Stomach smooth muscle (tissue), 2 donors: ENCODE measurements around the gene KCNA1.

Experiments used
- H3K27ac ChIP-seq: one replicate; pipeline ENCODE4 v1.7.0; 2013; ENCODE audit warnings: mild to moderate bottlenecking, low read length, inconsistent platforms
- H3K27me3 ChIP-seq, 2 donors: one replicate each; pipeline ENCODE4 v1.7.0; 2013; ENCODE audit warnings: low read length in 2 of 2; ENCODE audit not compliant: insufficient read depth in 2 of 2, control insufficient read depth in 1 of 2
- H3K36me3 ChIP-seq, 2 donors: one replicate each; pipeline ENCODE4 v1.7.0; 2013; ENCODE audit warnings: low read length in 2 of 2; ENCODE audit not compliant: control insufficient read depth in 2 of 2, insufficient read depth in 2 of 2
- H3K4me1 ChIP-seq: one replicate; pipeline ENCODE4 v1.7.0; 2013; ENCODE audit warnings: low read length; ENCODE audit not compliant: control insufficient read depth, insufficient read depth
- H3K4me3 ChIP-seq, 2 donors: one replicate each; pipeline ENCODE4 v1.7.0; 2013; ENCODE audit warnings: low read length in 2 of 2
- H3K9ac ChIP-seq, 2 donors: one replicate each; pipeline ENCODE4 v1.7.0; 2013; ENCODE audit warnings: low read length in 2 of 2, mild to moderate bottlenecking in 1 of 2
- H3K9me3 ChIP-seq, 2 donors: one replicate each; pipeline ENCODE4 v1.7.0; 2013; ENCODE audit warnings: low read length in 2 of 2; ENCODE audit not compliant: control insufficient read depth in 2 of 2
- donor health status: healthy.
- donor health status: Pancreatic carcinoma.

The KCNA1 gene

GRCh38 chr12:4909734-4910501 lies at the start of gene KCNA1:
KCNA1 (plus strand) TSS chr12:4909905; CDS start chr12:4911379, 1,474 bp downstream.
- peaks cover 17% of the 10 kb centered on the region for H3K4me1 ChIP-seq
- no peaks in the 10 kb centered on the region for H3K9me3 ChIP-seq
- H3K36me3 ChIP-seq = no peaks in the 10 kb centered on the region
- peak within 1 kb of the TSS; percentile 85 to 92 for H3K4me3 ChIP-seq
- peaks cover 12 to 16% of the 10 kb centered on the region in 2 donors for H3K27me3 ChIP-seq
- peak within 1 kb of the TSS; percentile 60 for H3K27ac ChIP-seq
- H3K9ac ChIP-seq = peak within 1 kb of the TSS; percentile 69 to 75

- H3K27me3 ChIP-seq = no peaks in the 10 kb centered on the region
- peak overlapping the region; percentile 18 for H3K27ac ChIP-seq
- H3K4me3 ChIP-seq = no peak overlapping the region
- no peaks in the 10 kb centered on the region for H3K9me3 ChIP-seq
- H3K36me3 ChIP-seq = no peaks in the 10 kb centered on the region
- peaks cover 55% of the 10 kb centered on the region for H3K4me1 ChIP-seq
- no peak overlapping the region for H3K9ac ChIP-seq
Observed at GRCh38 chr12:4860741-4861140, 49.0 kb upstream of the KCNA1 start.

GRCh38 chr12:4862809-4863208 lies 46.9 kb upstream of the KCNA1 start:
- H3K27ac ChIP-seq = no peak overlapping the region
- H3K9me3 ChIP-seq = no peaks in the 10 kb centered on the region
- H3K27me3 ChIP-seq = no peaks in the 10 kb centered on the region
- no peak overlapping the region for H3K4me3 ChIP-seq
- no peak overlapping the region for H3K9ac ChIP-seq
- no peaks in the 10 kb centered on the region for H3K36me3 ChIP-seq
- peaks cover 49% of the 10 kb centered on the region for H3K4me1 ChIP-seq

- peaks cover 36% of the 10 kb centered on the region for H3K4me1 ChIP-seq
- H3K27ac ChIP-seq = no peak overlapping the region
- H3K9me3 ChIP-seq = no peaks in the 10 kb centered on the region
- H3K4me3 ChIP-seq = no peak overlapping the region
- no peak overlapping the region for H3K9ac ChIP-seq
- no peaks in the 10 kb centered on the region for H3K36me3 ChIP-seq
- no peaks in the 10 kb centered on the region for H3K27me3 ChIP-seq
Observed at GRCh38 chr12:4864575-4864974, 45.1 kb upstream of the KCNA1 start.

- Histone ChIP-seq H3K9me3 (no peaks in the 10 kb centered on the region), H3K27ac (no peak overlapping the region), H3K4me1 (peaks cover 30% of the 10 kb centered on the region), H3K36me3 (no peaks in the 10 kb centered on the region), H3K4me3 (no peak overlapping the region), H3K9ac (no peak overlapping the region), H3K27me3 (no peaks in the 10 kb centered on the region)
Observed at GRCh38 chr12:4865246-4865645, 44.5 kb upstream of the KCNA1 start.

- Histone ChIP-seq H3K9ac (no peak overlapping the region), H3K4me3 (peak overlapping the region in 1 of 2 donors; percentile 44), H3K27me3 (no peaks in the 10 kb centered on the region), H3K4me1 (peaks cover 20% of the 10 kb centered on the region), H3K36me3 (no peaks in the 10 kb centered on the region), H3K27ac (peak overlapping the region; percentile 49), H3K9me3 (no peaks in the 10 kb centered on the region)
Observed at GRCh38 chr12:4866299-4866698, 43.4 kb upstream of the KCNA1 start.

- H3K27ac ChIP-seq = no peak overlapping the region
- no peaks in the 10 kb centered on the region for H3K36me3 ChIP-seq
- H3K9ac ChIP-seq = no peak overlapping the region
- no peaks in the 10 kb centered on the region for H3K9me3 ChIP-seq
- H3K27me3 ChIP-seq = no peaks in the 10 kb centered on the region
- peaks cover 20% of the 10 kb centered on the region for H3K4me1 ChIP-seq
- no peak overlapping the region for H3K4me3 ChIP-seq
Observed at GRCh38 chr12:4867384-4867783, 42.3 kb upstream of the KCNA1 start.

GRCh38 chr12:4870423-4870822 lies 39.3 kb upstream of the KCNA1 start:
- H3K4me3 ChIP-seq = no peak overlapping the region
- no peak overlapping the region for H3K9ac ChIP-seq
- no peaks in the 10 kb centered on the region for H3K27me3 ChIP-seq
- H3K4me1 ChIP-seq = peaks cover 10% of the 10 kb centered on the region
- no peak overlapping the region for H3K27ac ChIP-seq
- no peaks in the 10 kb centered on the region for H3K9me3 ChIP-seq
- no peaks in the 10 kb centered on the region for H3K36me3 ChIP-seq

GRCh38 chr12:4871514-4871913 lies 38.2 kb upstream of the KCNA1 start:
- no peak overlapping the region for H3K4me3 ChIP-seq
- H3K27me3 ChIP-seq = no peaks in the 10 kb centered on the region
- H3K4me1 ChIP-seq = peaks cover 2% of the 10 kb centered on the region
- H3K36me3 ChIP-seq = no peaks in the 10 kb centered on the region
- no peak overlapping the region for H3K27ac ChIP-seq
- no peak overlapping the region for H3K9ac ChIP-seq
- H3K9me3 ChIP-seq = no peaks in the 10 kb centered on the region

- H3K4me3 ChIP-seq = no peak overlapping the region
- no peaks in the 10 kb centered on the region for H3K36me3 ChIP-seq
- no peak overlapping the region for H3K9ac ChIP-seq
- H3K9me3 ChIP-seq = no peaks in the 10 kb centered on the region
- no peaks in the 10 kb centered on the region for H3K27me3 ChIP-seq
- peaks cover under 1% of the 10 kb centered on the region for H3K4me1 ChIP-seq
- H3K27ac ChIP-seq = no peak overlapping the region
Observed at GRCh38 chr12:4873947-4874346, 35.8 kb upstream of the KCNA1 start.

- no peak overlapping the region for H3K4me3 ChIP-seq
- H3K36me3 ChIP-seq = no peaks in the 10 kb centered on the region
- H3K9me3 ChIP-seq = no peaks in the 10 kb centered on the region
Observed at GRCh38 chr12:4874671-4875070, 35.0 kb upstream of the KCNA1 start.

More at GRCh38 chr12:4874671-4875070, 35.0 kb upstream of the KCNA1 start:
- Histone ChIP-seq H3K27ac (no peak overlapping the region), H3K27me3 (no peaks in the 10 kb centered on the region), H3K9ac (no peak overlapping the region), H3K4me1 (no peaks in the 10 kb centered on the region)
